Stimulated activated CD8-positive, alpha-beta memory T cell treated with anti-CD3 and anti-CD28 coated beads, Interleukin-4, amount 100 ng/mL, for 4 hours (primary cell): ENCODE measurements around the gene PPFIBP2.
A peak's percentile ranks its signal among the peaks of the same experiment; 100 is the strongest.

Experiments
- DNase-seq, 2 donors: peaks; one replicate each; pipeline ENCODE4 v3.0.0-alpha.2; 2020; ENCODE audit warnings: low read depth in 2 of 2, low spot score in 1 of 2

Gene PPFIBP2

DNA sequence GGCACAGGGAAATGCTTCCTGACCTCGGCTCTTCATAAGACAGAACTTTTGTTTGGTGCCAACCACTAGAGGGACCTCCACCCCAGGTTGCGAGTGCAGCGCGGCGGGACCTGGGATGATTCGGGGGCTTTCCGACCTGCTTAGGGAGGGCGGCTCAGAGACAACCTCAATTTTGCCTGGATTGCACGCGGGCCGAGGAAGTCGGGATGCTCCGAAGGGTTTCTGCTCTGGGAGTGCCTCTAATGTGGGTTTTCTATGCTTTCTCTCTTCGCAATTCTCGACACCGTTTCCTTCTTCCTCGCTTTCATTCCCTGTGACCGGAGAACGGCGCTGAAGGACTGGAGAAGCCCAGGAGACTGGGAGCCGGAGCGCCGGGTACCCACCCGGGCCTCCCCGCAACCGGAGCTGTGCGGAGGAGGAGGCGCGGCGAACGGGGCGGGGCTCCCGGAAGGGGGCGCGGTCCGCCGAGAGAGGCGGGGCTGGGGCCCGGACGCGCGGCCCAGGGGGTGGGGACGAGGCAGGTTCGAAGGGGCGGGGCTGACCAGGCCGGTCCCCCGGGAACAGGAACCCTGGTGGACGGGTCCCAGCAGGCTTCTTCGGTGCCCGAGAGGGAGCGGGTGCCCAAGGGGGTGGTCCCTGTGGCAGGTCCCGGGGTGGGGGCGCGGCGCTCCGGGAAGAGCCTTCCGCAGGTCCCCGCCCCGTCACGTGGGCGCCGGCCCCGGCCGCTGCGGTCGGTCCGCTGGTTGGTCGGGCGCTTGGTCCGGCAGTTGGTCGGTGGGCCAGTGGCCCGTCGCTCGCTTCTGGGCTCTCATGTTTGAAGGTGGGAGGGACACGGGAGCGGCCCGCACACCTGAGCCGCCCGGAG, at the start of gene PPFIBP2:
Gene PPFIBP2, plus strand, starts transcription at position 766 of the 865 bp plus-strand sequence. CDS start 35,477 bp downstream, outside the sequence.
- DNase-seq, result peak; percentile 53 to 64

DNA sequence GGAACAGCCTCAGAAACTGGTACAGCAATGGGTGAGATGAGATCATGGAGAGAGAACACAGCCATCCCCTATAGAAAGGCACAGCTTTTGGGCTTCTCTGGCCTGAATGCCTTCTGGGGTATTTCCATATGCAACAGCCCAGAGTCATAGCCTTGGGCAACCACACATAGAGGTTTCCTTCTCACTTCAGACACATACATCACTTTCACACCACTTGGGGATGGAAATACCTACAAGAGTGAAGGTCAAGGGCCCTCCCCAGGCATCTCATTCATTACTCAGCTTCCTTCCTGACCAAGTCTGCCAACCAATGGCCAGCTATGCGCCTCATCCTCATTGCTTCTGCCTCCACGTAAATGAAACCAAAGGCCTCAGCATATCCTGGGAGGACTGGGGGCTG, 46.1 kb upstream of the PPFIBP2 start:
- DNase-seq, result no peak

DNA sequence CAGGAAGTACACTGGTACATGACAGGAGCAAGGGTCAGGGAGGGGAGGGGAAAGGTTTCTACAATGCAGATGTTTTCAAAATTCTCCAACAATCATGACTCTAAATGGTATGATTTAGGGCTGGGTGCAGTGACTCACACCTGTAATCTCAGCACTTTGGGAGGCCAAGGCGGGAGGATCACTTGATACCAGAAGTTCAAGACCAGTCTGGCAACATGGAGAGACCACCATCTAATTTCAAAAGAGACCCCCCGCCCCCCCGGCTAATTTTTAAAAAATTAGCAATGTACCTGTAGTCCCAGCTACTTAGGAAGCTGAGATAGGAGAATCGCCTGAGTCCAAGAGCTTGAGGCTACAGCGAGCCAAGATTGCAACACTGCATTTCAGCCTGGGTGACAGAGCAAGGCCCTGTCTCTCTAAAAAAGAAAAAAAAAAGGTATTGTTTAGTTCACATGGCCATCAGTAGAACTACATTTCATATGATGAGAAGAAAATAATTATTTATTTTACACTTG, 44.4 kb upstream of the PPFIBP2 start:
- DNase-seq, result no peak

DNA sequence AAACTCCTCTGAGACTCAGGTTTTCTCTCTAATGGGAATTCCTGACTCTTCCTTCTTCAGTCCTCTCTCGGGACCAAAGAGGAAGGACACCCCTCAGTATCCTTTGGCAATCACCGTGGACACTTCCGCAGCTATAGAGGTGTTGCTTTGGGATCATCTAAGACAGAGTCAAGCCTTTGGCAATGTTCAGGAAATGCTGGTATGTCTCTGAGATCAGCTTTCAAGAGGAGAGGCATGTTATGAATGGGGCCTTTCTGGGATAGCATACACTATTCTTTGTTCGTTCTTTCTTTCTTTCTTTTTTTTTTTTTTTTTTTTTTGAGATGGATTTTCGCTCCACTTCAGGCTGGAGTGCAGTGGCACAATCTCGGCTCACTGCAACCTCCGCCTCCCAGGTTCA, 42.7 kb upstream of the PPFIBP2 start:
- no peak for DNase-seq

DNA sequence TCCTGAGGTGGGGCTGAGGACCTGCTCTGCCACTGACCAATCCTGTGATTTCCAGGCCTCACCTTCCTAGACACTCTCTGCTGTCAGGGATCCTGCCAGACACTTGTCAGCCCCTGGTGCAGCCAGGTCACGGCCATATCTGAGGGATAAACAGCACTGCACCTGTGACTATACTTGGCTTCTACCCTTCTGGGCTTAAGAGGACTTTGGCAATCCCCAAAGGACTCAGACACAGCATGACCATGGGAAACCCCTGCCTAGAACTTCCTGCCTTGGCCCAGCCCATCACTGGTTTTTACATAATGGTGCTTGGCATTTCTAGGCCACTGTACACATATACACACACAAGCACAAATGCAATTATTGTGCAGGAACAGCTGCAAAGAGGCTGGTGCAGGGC, 40.1 kb upstream of the PPFIBP2 start:
- DNase-seq, result no peak

DNA sequence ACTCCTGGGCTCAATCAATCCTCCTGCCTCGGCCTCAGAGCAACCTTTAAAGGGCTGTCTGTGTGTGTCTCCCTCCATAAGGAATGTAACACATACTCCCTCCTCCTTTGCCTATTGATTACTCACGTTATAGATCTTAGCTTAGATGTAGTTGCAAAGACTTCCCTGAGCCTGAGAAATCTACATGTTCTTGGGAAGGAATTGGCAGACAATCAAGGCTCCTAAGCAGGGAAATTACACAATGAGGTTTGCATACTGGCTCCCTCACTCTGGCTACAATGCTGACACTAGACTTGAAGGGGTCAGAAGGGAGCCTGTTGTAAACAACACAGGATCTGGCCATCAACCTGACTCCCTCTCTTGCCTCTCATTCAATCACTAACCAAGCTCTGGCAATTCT, 33.7 kb upstream of the PPFIBP2 start:
- no peak for DNase-seq

DNA sequence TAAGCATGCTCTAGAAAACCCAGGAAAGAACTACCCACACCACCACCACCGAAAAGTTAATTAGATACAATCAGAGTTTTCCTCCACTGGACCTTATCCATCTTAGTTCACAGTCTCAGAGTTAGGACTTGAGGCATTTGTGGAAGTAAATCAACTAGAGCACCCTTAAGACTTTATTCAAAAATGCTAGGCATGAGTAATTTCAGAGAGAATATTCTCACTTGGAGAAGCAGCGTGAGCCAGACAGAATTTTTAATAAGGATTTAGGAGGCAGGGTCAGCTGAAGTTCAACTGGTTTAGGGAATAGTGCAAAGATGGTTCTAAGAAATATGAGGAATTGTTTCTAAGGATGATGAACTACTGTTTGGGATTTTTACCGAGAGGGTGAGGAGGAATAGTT, 29.7 kb upstream of the PPFIBP2 start:
- no peak for DNase-seq

DNA sequence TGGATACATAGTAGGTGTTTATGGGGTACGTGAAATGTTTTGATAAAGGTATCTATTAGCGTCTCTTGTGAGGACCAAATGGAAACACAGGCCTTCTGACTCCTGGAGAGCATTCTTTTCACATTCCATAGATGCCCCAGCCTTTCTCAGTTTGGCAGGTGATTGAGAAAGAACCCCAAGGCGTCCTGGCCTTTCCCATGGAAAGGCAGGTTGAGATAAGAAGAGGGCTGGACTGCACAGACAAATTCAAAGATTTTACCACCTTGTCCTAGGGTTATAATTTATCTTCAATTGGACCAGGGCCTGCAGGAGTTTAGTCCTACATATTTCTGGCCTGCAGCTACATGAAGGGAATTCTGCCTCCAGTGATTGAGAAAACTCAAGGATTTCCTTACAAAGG, 29.2 kb upstream of the PPFIBP2 start:
- DNase-seq, result no peak

DNA sequence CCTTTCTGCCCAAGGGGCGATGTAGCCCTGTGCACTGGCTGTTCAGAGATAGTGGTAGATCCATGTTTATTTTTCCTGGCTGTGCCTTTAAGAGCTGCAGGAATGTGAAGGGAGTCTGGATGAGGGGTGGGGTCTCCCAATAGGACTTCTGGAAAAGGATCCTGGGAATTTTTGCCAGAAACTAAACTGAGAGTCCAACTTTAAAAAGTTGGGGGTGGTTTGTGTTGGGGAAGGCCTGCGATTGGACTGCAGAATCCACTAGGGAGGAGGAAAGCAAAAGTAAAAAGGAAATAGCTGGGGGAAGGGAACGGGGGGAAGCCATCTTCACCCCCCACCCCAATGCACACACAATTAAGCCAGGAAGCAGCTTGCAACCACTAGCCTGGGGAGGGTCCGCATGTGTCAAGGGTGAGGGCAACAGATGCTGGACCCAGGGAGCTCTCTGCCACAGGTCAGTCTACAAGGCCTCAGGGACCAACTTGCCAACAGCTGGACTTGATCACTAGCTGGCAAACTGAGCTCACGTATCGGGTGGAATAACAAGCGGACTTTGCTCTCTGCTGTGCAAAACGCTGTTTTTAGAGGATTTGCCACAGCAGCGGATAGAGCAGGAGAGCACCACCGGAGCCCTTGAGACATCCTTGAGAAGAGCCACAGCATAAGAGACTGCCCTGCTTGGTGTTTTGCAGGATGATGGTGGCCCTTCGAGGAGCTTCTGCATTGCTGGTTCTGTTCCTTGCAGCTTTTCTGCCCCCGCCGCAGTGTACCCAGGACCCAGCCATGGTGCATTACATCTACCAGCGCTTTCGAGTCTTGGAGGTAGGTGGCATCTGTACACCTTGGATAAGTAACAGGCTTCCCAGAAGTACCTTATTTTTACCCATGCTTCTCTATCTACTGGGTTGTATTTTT, 28.4 kb upstream of the PPFIBP2 start, which contains the start of gene OLFML1:
Gene OLFML1, plus strand, starts transcription at position 321 of the 912 bp plus-strand sequence. Its CDS starts 370 bp downstream, at position 691.
- DNase-seq, result no peak

DNA sequence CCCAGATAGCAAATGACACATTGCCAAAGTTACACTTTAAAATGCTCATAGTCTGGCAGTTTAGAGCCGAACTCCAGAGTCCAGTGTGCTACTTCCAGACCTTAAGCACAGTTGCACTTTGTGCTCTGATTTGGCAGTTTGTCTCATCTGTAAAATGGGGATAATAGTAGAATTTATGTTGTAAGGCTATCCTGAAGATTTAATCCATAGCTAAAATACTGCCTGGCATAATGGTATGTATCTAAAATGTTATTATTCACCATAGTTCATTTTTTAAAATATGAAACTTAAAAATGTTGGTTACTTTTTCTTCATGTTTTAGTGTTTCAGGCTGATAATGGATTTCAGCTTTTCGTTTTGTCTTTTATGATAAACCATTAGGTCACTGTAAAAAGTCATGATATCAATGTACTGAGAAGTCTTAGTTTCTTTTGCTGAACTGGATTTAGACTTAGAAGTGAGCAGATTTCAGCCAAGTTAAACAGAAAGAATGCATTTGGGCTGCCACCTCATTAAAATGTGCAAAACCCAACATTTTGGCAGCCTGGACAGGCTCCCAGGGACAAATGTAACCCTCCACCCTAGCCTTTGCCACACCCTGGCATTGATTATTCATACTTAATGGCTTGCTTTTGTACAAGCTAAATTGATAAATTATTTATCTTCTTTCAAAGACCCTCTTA, 27.6 kb upstream of the PPFIBP2 start:
- no peak for DNase-seq

DNA sequence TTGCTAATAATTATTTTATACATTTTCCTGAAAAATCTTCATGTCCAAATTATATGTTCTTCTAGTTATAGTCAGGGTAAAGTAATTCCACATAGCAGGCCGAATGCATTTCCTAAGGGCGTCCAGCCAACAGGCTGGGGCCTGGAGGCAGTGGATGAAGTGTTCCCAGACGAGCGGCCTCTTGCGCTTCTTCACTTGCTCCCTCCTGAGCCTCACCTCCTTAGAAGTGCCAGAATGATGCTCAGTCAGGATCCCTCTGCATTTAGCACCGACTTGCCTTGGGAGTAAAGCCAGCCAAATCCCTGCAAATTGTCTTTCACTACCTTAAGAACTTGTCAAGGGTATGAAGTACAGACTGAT, 27.0 kb upstream of the PPFIBP2 start:
- DNase-seq, result no peak

DNA sequence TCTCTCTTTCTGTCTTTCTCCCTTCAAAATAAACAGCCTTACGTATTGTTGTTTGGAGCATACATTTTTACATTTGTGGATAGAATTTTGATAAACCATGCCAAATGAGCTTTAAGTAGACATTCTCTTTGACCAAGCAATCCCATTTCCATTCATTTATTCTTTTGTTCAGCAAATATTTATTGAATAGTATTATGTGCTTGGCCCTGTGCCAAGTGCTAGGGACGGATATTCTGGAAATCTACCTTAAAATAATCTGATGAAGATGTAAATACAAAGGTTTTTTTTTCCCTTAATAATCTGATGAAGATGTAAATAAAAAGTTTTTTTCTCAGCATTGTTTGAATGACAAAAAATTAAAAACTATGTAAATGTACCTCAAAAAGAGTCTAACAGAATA, 26.4 kb upstream of the PPFIBP2 start:
- no peak for DNase-seq

DNA sequence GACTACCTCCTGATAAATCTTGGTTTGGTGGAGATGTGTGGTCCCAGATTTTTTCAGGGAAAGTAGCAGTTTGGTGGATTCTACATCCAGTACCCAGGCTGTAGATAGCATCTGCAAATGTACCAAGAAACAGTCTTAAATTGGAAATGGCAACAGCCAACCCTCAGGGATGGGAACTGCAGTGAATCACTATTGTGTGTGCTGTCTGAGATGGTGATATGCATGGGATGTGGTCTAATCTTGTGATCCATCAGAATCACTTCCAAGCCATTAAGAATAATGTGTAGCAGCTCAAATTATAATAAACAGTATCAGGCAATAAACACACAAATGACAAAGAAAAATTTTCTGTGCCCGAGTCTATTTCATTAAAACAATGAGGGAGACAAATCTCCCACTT, 25.1 kb upstream of the PPFIBP2 start:
- no peak for DNase-seq

DNA sequence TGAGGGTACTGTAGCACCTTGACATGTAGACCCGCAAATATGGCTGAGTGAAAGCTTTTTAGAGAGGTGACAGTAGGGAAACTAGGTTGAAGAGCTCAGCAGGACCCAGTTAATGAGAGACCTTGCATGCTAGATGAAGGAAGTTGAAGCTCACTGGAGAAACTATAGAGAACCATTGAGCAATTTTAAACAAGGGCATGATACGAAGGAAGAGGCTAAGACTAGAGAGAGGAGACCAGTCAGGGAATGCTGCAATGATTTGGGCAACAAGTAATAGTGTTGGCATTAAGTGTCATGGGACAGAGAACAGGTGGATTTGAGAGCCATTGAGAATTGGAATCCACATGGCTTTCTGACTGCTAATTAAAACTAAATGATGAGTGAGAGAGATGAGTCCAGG, 24.4 kb upstream of the PPFIBP2 start:
- DNase-seq, result no peak

DNA sequence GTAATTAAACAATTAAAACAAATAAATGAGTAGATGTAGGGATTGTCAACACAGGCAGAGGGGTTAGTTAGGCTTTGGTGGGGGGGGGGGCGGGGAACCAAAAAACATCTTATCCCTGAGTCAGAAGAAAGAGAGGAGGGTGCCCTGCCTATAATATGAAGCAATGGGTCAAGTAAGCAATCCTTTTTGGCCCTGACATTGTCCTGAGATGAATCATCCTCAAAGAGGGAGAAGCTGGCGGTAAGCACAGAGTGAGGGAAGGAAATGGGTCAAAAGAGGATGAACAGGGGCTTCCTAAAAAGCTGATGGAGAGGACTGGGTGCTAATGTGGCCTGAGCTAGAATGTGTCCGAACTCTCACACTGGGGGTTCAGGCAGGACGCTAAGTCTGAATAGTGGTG, 23.7 kb upstream of the PPFIBP2 start:
- no peak for DNase-seq

DNA sequence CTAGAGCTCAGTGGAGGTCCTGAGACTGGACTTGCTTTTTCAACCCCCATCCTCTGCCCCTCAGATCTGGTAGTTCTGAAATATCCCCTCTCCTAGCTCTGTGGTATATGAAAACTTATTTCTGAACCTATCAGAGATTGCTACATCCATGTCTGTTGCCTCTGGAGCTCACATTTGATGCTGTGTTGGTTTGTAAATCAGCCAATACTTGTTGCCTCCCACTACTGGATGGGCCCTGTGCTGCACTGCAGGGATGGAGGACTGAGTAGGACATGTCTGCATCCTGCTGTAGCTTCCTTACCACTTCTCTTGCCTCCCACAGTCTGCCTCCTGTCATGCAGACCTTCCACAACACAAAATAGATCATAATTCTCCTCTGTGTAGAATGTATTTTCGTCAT, 23.3 kb upstream of the PPFIBP2 start:
- no peak for DNase-seq

DNA sequence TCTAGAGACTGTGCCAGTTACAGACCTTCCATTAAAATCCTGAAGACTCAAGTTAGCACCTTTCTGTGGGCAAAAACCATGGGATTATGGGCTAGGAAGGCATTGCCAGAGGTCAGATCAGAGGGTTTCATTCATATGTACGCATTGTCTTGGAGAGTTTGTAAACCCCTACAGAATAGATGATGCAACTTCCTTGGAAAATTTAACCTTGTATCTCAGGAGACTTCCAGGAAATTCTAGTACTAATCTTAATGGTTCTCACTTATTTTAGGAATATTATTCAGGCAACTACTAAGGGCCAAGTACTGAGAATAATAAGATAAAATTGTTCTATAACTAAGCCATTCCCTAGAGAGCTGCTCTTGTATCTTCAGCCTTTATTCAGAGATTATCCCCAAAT, 21.5 kb upstream of the PPFIBP2 start:
- no peak for DNase-seq

DNA sequence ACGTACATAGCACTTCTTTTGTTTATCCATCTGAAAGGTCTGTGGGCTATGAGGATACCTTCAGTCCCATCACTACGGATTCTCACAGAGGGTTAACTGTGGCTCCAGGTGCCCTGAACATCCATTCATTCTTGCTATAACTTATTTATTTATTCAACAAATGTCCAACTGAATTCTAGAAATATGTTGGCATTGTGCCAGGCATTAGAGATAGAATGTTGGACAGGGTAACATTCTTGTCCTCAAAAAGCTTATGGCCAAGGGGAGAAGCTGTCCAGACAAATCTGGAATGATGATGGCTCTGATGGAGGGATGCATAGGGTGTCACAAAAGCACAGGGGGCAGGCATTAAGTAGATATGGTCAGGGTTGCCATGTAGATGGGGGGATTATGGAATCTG, 20.1 kb upstream of the PPFIBP2 start:
- no peak for DNase-seq

DNA sequence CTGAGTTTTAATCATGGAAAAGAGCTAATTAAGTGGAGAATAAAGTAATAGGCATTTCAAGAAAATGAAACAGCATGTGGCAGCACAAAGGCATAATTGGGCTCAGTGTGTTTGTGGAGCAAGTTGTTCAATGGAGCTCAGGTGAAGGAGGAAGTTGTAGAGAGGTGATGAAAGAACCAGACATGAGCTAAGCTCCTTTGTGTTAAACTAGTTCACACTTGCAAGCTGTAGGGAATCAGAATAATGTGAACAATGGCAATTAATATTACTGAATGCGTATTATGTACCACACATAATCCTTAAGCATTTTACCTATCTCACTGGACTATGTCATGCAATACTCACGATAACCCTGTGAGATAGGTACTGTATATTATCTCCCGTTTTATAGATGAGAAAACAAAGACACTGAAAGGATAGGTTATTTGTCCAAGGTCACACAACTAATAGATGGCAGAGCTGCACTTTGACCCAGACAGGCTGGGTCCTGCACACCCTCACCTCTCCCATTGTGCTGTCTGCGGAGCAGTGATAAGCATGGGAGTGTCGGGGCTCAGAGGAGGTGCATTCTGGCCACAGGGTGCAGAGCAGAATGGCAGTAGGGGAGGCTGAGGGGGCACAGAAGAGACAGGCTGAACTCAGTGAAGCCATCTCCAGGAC, 19.6 kb upstream of the PPFIBP2 start:
- no peak for DNase-seq

DNA sequence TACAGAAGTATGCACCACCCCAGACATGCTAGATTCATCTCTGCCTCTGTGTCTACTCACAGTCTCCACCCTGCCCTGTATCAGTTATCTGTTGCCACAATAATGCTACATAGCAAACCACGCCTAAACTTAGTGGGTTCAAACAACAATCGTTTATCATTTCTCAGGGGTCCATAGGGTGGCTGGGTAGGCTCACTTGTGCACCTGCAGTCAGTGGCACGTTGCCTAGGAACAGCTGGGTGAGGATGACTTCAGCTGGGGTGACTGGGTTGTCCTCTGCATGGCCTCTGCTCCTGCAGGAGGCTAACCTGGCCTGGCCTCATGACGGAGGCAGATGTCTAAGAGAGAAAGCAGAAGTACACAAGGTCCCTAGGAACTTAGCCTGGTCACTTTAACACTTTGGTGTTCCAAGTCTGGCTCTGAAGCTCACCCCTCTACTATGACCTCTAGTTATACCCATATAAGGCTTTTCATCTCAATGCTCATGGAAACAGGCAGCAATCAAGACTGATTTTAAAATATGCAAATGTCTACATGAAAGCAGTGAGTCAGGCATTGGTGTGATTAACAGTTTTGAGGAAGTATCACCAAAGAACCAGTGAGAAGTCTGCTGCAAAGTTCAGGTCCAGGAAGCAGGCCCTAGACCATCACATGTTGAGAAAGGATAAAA, 17.8 kb upstream of the PPFIBP2 start:
- DNase-seq, result no peak
